ENCODE results near the gene TSSK1B. TPM values are rescaled to one million over a fixed set of nuclear protein-coding genes. Genes with fewer than 3 reads are reported as not detected.

Gene TSSK1B
- total RNA-seq, 1 experiment from 2014 or later: 0.17 TPM

DNA sequence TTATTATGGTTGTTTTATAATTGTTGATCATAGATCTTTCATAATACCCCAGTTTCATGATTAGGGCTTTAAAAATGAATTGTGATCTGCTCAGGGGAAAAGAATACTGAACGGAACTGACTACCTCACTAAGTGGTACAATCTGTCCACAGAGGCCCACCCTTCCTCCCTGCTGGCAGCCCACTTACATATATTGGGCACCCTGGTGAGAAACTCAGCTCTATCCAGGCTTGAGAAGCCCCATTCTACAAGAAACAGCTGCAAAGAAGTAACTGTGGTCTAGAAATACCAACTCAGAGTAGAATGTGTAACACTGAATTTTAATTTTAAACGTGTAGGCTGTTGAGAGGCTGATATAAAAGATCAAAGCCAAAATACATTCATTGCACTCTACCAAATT, 46.9 kb downstream of the TSSK1B start:
- H3K4me2 ChIP-seq (ENCODE audit: insufficient read depth, insufficient read length, low read length): no peak overlapping the region
- H4K8ac ChIP-seq (replicated peaks; ENCODE audit: insufficient read length, low read depth, low read length): no peak overlapping the region
- TF ChIP-seq, protein P1, sequence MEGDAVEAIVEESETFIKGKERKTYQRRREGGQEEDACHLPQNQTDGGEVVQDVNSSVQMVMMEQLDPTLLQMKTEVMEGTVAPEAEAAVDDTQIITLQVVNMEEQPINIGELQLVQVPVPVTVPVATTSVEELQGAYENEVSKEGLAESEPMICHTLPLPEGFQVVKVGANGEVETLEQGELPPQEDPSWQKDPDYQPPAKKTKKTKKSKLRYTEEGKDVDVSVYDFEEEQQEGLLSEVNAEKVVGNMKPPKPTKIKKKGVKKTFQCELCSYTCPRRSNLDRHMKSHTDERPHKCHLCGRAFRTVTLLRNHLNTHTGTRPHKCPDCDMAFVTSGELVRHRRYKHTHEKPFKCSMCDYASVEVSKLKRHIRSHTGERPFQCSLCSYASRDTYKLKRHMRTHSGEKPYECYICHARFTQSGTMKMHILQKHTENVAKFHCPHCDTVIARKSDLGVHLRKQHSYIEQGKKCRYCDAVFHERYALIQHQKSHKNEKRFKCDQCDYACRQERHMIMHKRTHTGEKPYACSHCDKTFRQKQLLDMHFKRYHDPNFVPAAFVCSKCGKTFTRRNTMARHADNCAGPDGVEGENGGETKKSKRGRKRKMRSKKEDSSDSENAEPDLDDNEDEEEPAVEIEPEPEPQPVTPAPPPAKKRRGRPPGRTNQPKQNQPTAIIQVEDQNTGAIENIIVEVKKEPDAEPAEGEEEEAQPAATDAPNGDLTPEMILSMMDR (conservative IDR thresholded peaks at IDR 0.05): no peak
- Mint-ChIP-seq H3K4me3 (no peak overlapping the region), H3K36me3 (ENCODE audit: insufficient read depth in 1 of 3, low read depth in 3 of 3) (no peaks in the 10 kb centered on the region), H3K9me3 (no peaks in the 10 kb centered on the region), H3K27me3 (ENCODE audit: low read depth) (no peaks in the 10 kb centered on the region; the same call in 1 of the 2 replicates), H3K4me1 (peaks cover 6 to 8% of the 10 kb centered on the region in 2 experiments), H3K27ac (no peak overlapping the region)
- no peak overlapping the region for H2BK120ac ChIP-seq (ENCODE audit: low read depth, low read length, poor library complexity, severe bottlenecking)
- no peak overlapping the region for H2BK5ac ChIP-seq (ENCODE audit: insufficient read length, low read length)
- H2BK20ac ChIP-seq (ENCODE audit: low read depth, low read length, poor library complexity, severe bottlenecking): no peak overlapping the region
- H4K5ac ChIP-seq (ENCODE audit: insufficient read length, low read depth, low read length): no peak overlapping the region
- no peak overlapping the region for H3K4ac ChIP-seq (ENCODE audit: low read depth, low read length)
- no peak overlapping the region for H3K56ac ChIP-seq (ENCODE audit: insufficient read length, low read depth, low read length)
- H2AK5ac ChIP-seq (ENCODE audit: insufficient read length, low read length): no peak overlapping the region
- no peak overlapping the region for H2BK15ac ChIP-seq (ENCODE audit: low read depth, low read length)
- no peaks in the 10 kb centered on the region for H3K9me3 ChIP-seq (ENCODE audit: control insufficient read depth, low read depth, low read length)
- DNase-seq: no peak
- no peak overlapping the region for H3K9ac ChIP-seq (ENCODE audit: extremely low read depth, insufficient read length, low read length)
- WGBS (ENCODE audit: extremely low coverage, insufficient read length, low lambda C conversion rate): no CpG with 5 or more reads among the region's 2 CpGs
- H3K14ac ChIP-seq (ENCODE audit: insufficient read depth, low read length): no peak overlapping the region
- H3K79me2 ChIP-seq (ENCODE audit: insufficient read depth, low read length): no peaks in the 10 kb centered on the region
- no peaks in the 10 kb centered on the region for H4K20me1 ChIP-seq (ENCODE audit: control insufficient read depth, insufficient read depth, insufficient read length)
- no peaks in the 10 kb centered on the region for H3K79me1 ChIP-seq (ENCODE audit: insufficient read depth, low read depth, low read length, poor library complexity, severe bottlenecking)
- no peak overlapping the region for H4K91ac ChIP-seq (ENCODE audit: insufficient read length, low read depth, low read length)
- no peak overlapping the region for H3T11ph ChIP-seq (ENCODE audit: low read length)
- no peaks in the 10 kb centered on the region for H3K23me2 ChIP-seq (ENCODE audit: insufficient read length, low read depth, low read length, poor library complexity, severe bottlenecking)
- no peaks in the 10 kb centered on the region; the same call in 1 of the 2 replicates for H3K4me1 ChIP-seq (ENCODE audit: insufficient read depth, low read length)
- H3K27me3 ChIP-seq (ENCODE audit: insufficient read depth, low read length): no peaks in the 10 kb centered on the region
- no peak overlapping the region for H3K18ac ChIP-seq (ENCODE audit: insufficient read length, low read depth, low read length)
- H2BK12ac ChIP-seq (ENCODE audit: insufficient read length, low read depth, low read length): no peak overlapping the region
- H3K23ac ChIP-seq (ENCODE audit: insufficient read length, low read depth, low read length): no peak overlapping the region
- no peak overlapping the region for H3K27ac ChIP-seq (ENCODE audit: insufficient read length, low read depth, low read length)
- no peak overlapping the region for H2AFZ ChIP-seq (ENCODE audit: low read length)

Data from H9 (cell line).